ENCODE results near the gene SESTD1. TPM values are rescaled to one million over a fixed set of nuclear protein-coding genes. Genes with fewer than 3 reads are reported as not detected.

The SESTD1 gene
- total and polyA plus RNA-seq, 2 of the 13 experiments (the other 11 are each of a cell fraction or from before 2014, with no cell fraction given): 74.4 to 101 TPM

DNA sequence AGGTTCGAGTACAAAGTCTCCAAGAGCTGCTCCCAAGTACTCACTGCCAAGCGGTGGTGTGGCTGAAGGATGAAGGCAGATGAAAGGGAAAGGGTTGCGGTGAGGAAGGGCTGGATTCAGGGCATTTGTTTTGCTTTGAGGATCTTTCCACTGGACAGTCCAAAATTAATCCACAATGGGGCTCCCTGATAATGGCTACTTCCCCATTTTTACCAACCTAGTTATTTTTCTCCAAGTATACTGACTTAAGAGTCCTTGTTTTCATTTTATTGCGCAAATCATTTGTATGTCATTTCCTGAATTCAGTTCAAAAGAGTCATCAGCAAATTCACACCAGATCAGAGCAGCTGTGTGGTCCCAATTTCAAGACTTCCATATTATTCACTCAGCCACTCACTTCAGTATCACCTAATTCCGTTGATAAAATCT is 464 bp upstream of the SESTD1 start (continued):
- TF ChIP-seq ZNF891 (CRISPR knock-in tag; IDR thresholded peaks at IDR 0.05) (no peak), ZNF18 (CRISPR knock-in tag; IDR thresholded peaks at IDR 0.05; ENCODE audit: insufficient replicate concordance) (no peak), ZBTB1 (CRISPR knock-in tag; IDR thresholded peaks at IDR 0.05; ENCODE audit: borderline replicate concordance) (no peak), KDM6A (CRISPR knock-in tag; IDR thresholded peaks at IDR 0.05; ENCODE audit: low read depth) (no peak), ZNF329 (CRISPR knock-in tag; IDR thresholded peaks at IDR 0.05; ENCODE audit: low read depth) (no peak), SSRP1 (CRISPR knock-in tag; IDR thresholded peaks at IDR 0.05) (0 out of 2 replicates have a peak, but pooled peaks have one; percentile 71), HMGA1 (CRISPR knock-in tag; conservative IDR thresholded peaks at IDR 0.05) (no peak), ZNF260 (CRISPR knock-in tag; IDR thresholded peaks at IDR 0.05; ENCODE audit: borderline replicate concordance, low read depth) (no peak), PCBP1 (IDR thresholded peaks at IDR 0.05; ENCODE audit: borderline replicate concordance, low read depth, low read length) (no peak), EED (CRISPR knock-in tag; IDR thresholded peaks at IDR 0.05) (no peak), PAXIP1 (CRISPR knock-in tag; conservative IDR thresholded peaks at IDR 0.05) (peak; percentile 13; the same call in 1 of the 2 replicates), ZNF20 (CRISPR knock-in tag; IDR thresholded peaks at IDR 0.05) (peak; percentile 99), ZNF597 (CRISPR knock-in tag; IDR thresholded peaks at IDR 0.05) (no peak), SKI (IDR thresholded peaks at IDR 0.05; ENCODE audit: partially characterized antibody) (no peak), ZNF431 (CRISPR knock-in tag; IDR thresholded peaks at IDR 0.05; ENCODE audit: borderline replicate concordance, low read depth) (no peak)
- TF ChIP-seq, protein P1, sequence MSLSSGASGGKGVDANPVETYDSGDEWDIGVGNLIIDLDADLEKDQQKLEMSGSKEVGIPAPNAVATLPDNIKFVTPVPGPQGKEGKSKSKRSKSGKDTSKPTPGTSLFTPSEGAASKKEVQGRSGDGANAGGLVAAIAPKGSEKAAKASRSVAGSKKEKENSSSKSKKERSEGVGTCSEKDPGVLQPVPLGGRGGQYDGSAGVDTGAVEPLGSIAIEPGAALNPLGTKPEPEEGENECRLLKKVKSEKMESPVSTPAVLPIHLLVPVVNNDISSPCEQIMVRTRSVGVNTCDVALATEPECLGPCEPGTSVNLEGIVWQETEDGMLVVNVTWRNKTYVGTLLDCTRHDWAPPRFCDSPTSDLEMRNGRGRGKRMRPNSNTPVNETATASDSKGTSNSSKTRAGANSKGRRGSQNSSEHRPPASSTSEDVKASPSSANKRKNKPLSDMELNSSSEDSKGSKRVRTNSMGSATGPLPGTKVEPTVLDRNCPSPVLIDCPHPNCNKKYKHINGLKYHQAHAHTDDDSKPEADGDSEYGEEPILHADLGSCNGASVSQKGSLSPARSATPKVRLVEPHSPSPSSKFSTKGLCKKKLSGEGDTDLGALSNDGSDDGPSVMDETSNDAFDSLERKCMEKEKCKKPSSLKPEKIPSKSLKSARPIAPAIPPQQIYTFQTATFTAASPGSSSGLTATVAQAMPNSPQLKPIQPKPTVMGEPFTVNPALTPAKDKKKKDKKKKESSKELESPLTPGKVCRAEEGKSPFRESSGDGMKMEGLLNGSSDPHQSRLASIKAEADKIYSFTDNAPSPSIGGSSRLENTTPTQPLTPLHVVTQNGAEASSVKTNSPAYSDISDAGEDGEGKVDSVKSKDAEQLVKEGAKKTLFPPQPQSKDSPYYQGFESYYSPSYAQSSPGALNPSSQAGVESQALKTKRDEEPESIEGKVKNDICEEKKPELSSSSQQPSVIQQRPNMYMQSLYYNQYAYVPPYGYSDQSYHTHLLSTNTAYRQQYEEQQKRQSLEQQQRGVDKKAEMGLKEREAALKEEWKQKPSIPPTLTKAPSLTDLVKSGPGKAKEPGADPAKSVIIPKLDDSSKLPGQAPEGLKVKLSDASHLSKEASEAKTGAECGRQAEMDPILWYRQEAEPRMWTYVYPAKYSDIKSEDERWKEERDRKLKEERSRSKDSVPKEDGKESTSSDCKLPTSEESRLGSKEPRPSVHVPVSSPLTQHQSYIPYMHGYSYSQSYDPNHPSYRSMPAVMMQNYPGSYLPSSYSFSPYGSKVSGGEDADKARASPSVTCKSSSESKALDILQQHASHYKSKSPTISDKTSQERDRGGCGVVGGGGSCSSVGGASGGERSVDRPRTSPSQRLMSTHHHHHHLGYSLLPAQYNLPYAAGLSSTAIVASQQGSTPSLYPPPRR (CRISPR knock-in tag; IDR thresholded peaks at IDR 0.05; ENCODE audit: borderline replicate concordance): no peak
- TF ChIP-seq, protein P2, sequence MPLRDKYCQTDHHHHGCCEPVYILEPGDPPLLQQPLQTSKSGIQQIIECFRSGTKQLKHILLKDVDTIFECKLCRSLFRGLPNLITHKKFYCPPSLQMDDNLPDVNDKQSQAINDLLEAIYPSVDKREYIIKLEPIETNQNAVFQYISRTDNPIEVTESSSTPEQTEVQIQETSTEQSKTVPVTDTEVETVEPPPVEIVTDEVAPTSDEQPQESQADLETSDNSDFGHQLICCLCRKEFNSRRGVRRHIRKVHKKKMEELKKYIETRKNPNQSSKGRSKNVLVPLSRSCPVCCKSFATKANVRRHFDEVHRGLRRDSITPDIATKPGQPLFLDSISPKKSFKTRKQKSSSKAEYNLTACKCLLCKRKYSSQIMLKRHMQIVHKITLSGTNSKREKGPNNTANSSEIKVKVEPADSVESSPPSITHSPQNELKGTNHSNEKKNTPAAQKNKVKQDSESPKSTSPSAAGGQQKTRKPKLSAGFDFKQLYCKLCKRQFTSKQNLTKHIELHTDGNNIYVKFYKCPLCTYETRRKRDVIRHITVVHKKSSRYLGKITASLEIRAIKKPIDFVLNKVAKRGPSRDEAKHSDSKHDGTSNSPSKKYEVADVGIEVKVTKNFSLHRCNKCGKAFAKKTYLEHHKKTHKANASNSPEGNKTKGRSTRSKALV (CRISPR knock-in tag; IDR thresholded peaks at IDR 0.05): no peak

Measured in HepG2 (cell line).